DOHH2 (cell line): ENCODE results near the gene NDUFC2.

Experiments used
- H3F3A ChIP-seq: fragments of 200-600 bp; sonication (generic), shearing (Covaris generic); 2 replicates; pipeline ENCODE4 v1.6.0; 2016; ENCODE audit warnings: antibody characterized with exemption, mild to moderate bottlenecking; ENCODE audit not compliant: control insufficient read depth, insufficient read depth
- H3K27ac ChIP-seq: fragments of 200-600 bp; sonication (generic); 2 replicates; pipeline ENCODE4 v1.5.1; 2014; ENCODE audit warnings: low read depth, mild to moderate bottlenecking, low read length, moderate library complexity
- H3K27me3 ChIP-seq: fragments of 200-600 bp; sonication (generic); 2 replicates; pipeline ENCODE4 v1.6.1; 2014; ENCODE audit warnings: mild to moderate bottlenecking, low read length, mixed read lengths; ENCODE audit not compliant: control insufficient read depth
- H3K36me3 ChIP-seq: fragments of 200-600 bp; sonication (generic); 2 replicates; pipeline ENCODE4 v1.6.1; 2014; ENCODE audit warnings: mild to moderate bottlenecking, low read length, moderate library complexity, mixed read lengths; ENCODE audit not compliant: control insufficient read depth
- H3K4me1 ChIP-seq: fragments of 200-600 bp; sonication (generic); 2 replicates; pipeline ENCODE4 v1.6.1; 2014; ENCODE audit warnings: mild to moderate bottlenecking, low read length, mixed read lengths; ENCODE audit not compliant: control insufficient read depth
- H3K4me2 ChIP-seq: fragments of 200-600 bp; sonication (generic); 2 replicates; pipeline ENCODE4 v1.6.0; 2014; ENCODE audit warnings: mild to moderate bottlenecking, low read length, moderate library complexity
- H3K4me3 ChIP-seq: fragments of 200-600 bp; sonication (generic); 2 replicates; pipeline ENCODE4 v1.5.1; 2014; ENCODE audit warnings: mild to moderate bottlenecking, low read length, mixed read lengths
- H3K79me2 ChIP-seq: fragments of 200-600 bp; sonication (generic); 2 replicates; pipeline ENCODE4 v1.6.1; 2014; ENCODE audit warnings: mild to moderate bottlenecking, low read length, mixed read lengths; ENCODE audit not compliant: control insufficient read depth
- H3K9me2 ChIP-seq: fragments of 200-600 bp; sonication (generic); replicated peaks from 2 replicates; pipeline ENCODE4 v1.6.1; 2014; ENCODE audit warnings: mild to moderate bottlenecking, low read length, mixed read lengths; ENCODE audit not compliant: control insufficient read depth
- H3K9me3 ChIP-seq: fragments of 200-600 bp; sonication (generic); 2 replicates; pipeline ENCODE4 v1.6.1; 2014; ENCODE audit warnings: antibody characterized with exemption, low read length, mixed read lengths; ENCODE audit not compliant: control insufficient read depth, insufficient read depth
- H4K20me1 ChIP-seq: fragments of 200-600 bp; sonication (generic); 2 replicates; pipeline ENCODE4 v1.6.0; 2014; ENCODE audit warnings: low read depth, mild to moderate bottlenecking, antibody characterized with exemption, low read length, moderate library complexity; ENCODE audit not compliant: control insufficient read depth, insufficient read depth
- EZH2phosphoT487 ChIP-seq: fragments of 200-600 bp; sonication (generic); IDR thresholded peaks from 2 replicates; pipeline ENCODE4 v1.6.1; 2017; ENCODE audit warnings: borderline replicate concordance, mild to moderate bottlenecking, antibody characterized with exemption, low read length, moderate library complexity, mixed read lengths
- TF ChIP-seq, protein P1 (sequence below): fragments of 200-600 bp; sonication (generic); IDR thresholded peaks from one replicate; pipeline ENCODE4 v1.5.1; 2014; ENCODE audit warnings: antibody characterized with exemption, mild to moderate bottlenecking, low read depth, low read length; ENCODE audit not compliant: poor library complexity, severe bottlenecking

The NDUFC2 gene

DNA sequence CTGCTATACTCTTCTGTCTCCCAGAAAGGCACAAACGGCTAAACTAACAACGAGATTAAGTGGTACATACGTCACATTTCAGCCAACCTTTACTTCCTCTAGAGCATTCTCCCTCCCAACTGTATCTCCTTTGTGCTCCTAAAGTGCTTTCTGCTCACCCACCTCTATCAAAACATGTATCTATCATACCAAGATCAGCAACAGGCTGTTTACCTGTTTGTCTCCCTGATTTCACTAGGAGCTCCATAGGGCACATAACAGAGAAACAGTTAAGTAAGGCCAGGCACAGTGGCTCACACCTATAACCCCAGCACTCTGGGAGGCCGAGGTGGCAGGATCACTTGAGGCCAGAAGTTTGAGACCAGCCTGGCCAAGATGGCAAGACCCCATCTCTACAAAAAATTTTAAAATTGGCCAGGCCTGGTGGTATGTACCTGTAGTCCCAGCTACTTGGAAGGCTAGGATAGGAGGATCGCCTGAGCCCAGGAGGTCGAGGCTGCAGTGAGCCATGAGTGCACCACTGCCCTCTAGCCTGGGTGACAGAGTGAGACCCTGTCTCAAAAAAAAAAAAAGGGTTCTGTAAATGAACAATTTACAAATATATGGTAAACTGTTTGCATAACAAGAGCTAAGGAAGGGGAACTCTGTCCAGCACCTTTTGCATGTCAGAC, 2.8 kb downstream of the NDUFC2 start:
- Histone ChIP-seq H3K4me2 (no peak overlapping the region), H3K36me3 (peaks cover 23% of the 10 kb centered on the region), H3K9me2 (no peaks in the 10 kb centered on the region), H3K4me1 (peaks cover 27% of the 10 kb centered on the region), H3K9me3 (no peaks in the 10 kb centered on the region), H3K27me3 (no peaks in the 10 kb centered on the region), H3K27ac (no peak overlapping the region), H3F3A (no peaks in the 10 kb centered on the region), H3K79me2 (peaks cover 64% of the 10 kb centered on the region), H4K20me1 (0 out of 2 replicates have a peak, but pooled peaks cover 5% of the 10 kb centered on the region), H3K4me3 (no peak overlapping the region)
- TF ChIP-seq EZH2phosphoT487, result no peak

DNA sequence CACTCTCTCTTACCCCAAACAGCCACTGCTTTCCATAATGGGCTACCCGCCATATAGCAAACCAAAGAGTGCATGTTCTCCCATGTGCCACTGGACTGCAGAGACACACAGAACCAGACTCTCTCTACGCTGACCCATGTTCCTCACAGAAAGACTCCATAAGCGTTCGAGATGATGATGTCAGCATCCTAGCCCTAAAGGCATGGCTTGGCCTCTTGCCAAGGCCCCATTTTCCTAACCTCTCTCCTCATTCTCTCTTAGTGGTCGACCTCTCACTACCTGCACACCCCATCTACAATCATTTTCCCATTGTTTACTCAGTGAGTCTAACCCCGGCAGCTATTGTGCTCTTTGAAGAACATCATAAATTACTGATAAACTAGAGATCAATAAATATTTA, 4.9 kb downstream of the NDUFC2 start:
- H3K36me3 ChIP-seq, result peaks cover 29% of the 10 kb centered on the region
- H3K9me3 ChIP-seq, result no peaks in the 10 kb centered on the region
- H3K4me2 ChIP-seq, result no peak overlapping the region
- H3K4me1 ChIP-seq, result peaks cover 21% of the 10 kb centered on the region
- H3K79me2 ChIP-seq, result peaks cover 61% of the 10 kb centered on the region
- no peaks in the 10 kb centered on the region for H3K9me2 ChIP-seq
- no peak overlapping the region for H3K4me3 ChIP-seq
- H3K27ac ChIP-seq, result no peak overlapping the region
- no peak for TF ChIP-seq EZH2phosphoT487
- TF ChIP-seq, protein P1, sequence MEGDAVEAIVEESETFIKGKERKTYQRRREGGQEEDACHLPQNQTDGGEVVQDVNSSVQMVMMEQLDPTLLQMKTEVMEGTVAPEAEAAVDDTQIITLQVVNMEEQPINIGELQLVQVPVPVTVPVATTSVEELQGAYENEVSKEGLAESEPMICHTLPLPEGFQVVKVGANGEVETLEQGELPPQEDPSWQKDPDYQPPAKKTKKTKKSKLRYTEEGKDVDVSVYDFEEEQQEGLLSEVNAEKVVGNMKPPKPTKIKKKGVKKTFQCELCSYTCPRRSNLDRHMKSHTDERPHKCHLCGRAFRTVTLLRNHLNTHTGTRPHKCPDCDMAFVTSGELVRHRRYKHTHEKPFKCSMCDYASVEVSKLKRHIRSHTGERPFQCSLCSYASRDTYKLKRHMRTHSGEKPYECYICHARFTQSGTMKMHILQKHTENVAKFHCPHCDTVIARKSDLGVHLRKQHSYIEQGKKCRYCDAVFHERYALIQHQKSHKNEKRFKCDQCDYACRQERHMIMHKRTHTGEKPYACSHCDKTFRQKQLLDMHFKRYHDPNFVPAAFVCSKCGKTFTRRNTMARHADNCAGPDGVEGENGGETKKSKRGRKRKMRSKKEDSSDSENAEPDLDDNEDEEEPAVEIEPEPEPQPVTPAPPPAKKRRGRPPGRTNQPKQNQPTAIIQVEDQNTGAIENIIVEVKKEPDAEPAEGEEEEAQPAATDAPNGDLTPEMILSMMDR, result no peak
- H4K20me1 ChIP-seq, result 0 out of 2 replicates have a peak, but pooled peaks cover 5% of the 10 kb centered on the region
- no peaks in the 10 kb centered on the region for H3K27me3 ChIP-seq
- no peaks in the 10 kb centered on the region for H3F3A ChIP-seq

DNA sequence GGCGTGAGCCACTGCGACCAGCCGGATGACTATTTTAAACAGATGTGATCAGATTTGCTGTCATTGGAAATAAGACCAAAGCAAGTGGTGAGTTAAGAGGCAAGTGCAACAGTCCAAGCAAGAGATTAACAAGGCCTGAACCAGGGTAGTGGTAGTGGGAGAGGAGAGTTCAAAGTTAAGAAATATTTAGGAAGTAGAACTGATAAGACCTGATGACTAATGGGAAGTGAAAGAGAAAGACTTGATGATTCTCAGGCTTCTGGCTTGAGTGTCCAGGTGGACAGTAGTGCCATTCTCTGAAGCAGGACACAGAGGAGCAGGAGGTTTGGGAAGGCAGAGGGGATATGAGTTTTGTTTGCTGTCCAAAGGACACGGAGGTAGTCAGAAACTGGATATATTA, 7.2 kb downstream of the NDUFC2 start:
- Histone ChIP-seq H3K36me3 (peaks cover 38% of the 10 kb centered on the region), H3K9me3 (no peaks in the 10 kb centered on the region), H3K79me2 (peaks cover 38% of the 10 kb centered on the region), H3K4me1 (peaks cover 5% of the 10 kb centered on the region), H3K4me2 (no peak overlapping the region), H3F3A (no peaks in the 10 kb centered on the region), H4K20me1 (0 out of 2 replicates have a peak, but pooled peaks cover 5% of the 10 kb centered on the region), H3K27ac (no peak overlapping the region), H3K27me3 (no peaks in the 10 kb centered on the region), H3K4me3 (no peak overlapping the region), H3K9me2 (no peaks in the 10 kb centered on the region)
- TF ChIP-seq, protein P1, result no peak
- TF ChIP-seq EZH2phosphoT487, result no peak

DNA sequence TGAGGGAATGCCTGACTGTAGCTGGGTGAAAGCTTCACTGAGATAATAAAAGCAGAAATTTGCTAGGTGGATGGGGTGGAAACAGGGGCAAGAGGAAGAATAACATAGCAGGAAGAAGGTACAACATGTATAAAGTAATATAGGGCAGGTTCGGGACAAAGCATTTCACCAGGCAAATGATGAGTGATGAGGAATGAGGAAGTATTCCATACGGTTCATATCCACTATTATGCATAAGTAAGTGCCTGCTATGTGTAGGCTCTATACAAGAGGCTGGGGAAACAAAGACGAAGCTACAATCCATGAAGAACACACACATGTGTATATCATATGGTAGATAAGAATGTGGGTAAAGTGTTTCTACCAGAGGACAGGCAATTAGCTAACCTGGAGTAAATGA, 7.9 kb downstream of the NDUFC2 start:
- H3K4me3 ChIP-seq, result no peak overlapping the region
- 0 out of 2 replicates have a peak, but pooled peaks cover 5% of the 10 kb centered on the region for H4K20me1 ChIP-seq
- peaks cover 38% of the 10 kb centered on the region for H3K36me3 ChIP-seq
- H3K27ac ChIP-seq, result no peak overlapping the region
- TF ChIP-seq EZH2phosphoT487, result no peak
- TF ChIP-seq, protein P1, result no peak
- no peaks in the 10 kb centered on the region for H3K27me3 ChIP-seq
- no peaks in the 10 kb centered on the region for H3K9me2 ChIP-seq
- H3K4me2 ChIP-seq, result no peak overlapping the region
- H3K9me3 ChIP-seq, result no peaks in the 10 kb centered on the region
- peaks cover 31% of the 10 kb centered on the region for H3K79me2 ChIP-seq
- peaks cover 4% of the 10 kb centered on the region for H3K4me1 ChIP-seq
- H3F3A ChIP-seq, result no peaks in the 10 kb centered on the region
